HepG2 (cell line): ENCODE data around the gene AQP7. TPM values are rescaled to one million over a fixed set of nuclear protein-coding genes. Genes with fewer than 3 reads are reported as not detected.
"Not testable (repeated sequence)": the region's sequence is repeated elsewhere in the genome, so short reads cannot be mapped to it uniquely, and the experiment has no call there.

Experiments
- ATAC-seq: fragments of 200-7000 bp; cut with Tn5 transposase; 3 replicates; pipeline ENCODE4 v1.9.1; 2020; ENCODE audit warnings: mild to moderate bottlenecking, moderate library complexity
- BruUV-seq: library from RNA; stranded (reverse); fragments of 400-500 nt; replicated peaks from 2 replicates; lab custom pipeline; 2021; lab: Mats Ljungman, UMichigan
- CTCF ChIA-PET: fragments of 300-600 bp; formaldehyde crosslinking; extraction: SDS; loops from one replicate; lab custom pipeline; 2021; ENCODE audit warnings: low total read pairs, inconsistent platforms, low intra/inter-chr PET ratio; lab: Yijun Ruan, JAX
- POLR2A ChIA-PET: fragments of 350-600 bp; sonication (Branson Sonifier 250); formaldehyde crosslinking; loops from one replicate; lab custom pipeline; 2020; ENCODE audit warnings: antibody characterized with exemption, inconsistent platforms; lab: Yijun Ruan, JAX
- DNase-seq: peaks from one replicate; pipeline ENCODE4 v3.0.0-alpha.2; 2015; ENCODE audit warnings: low spot score
- FAIRE-seq: peaks from 3 replicates; lab custom pipeline; 2011; peaks lifted over from hg19 to GRCh38; lab: Jason Lieb, UNC
- H2AFZ ChIP-seq: one replicate; pipeline ENCODE4 v1.6.1; 2011; ENCODE audit warnings: low read length, inconsistent platforms
- H3K27ac ChIP-seq: fragments of 300-600 bp; 3 replicates; pipeline ENCODE4 v1.8.0; 2011; ENCODE audit warnings: mixed run types, mild to moderate bottlenecking, mixed read lengths, low read length, inconsistent platforms; ENCODE audit not compliant: insufficient read depth; ENCODE audit errors: extremely low read length
- H3K27me3 ChIP-seq, 2 experiments: fragments of 200-600 bp in 1 of 2; 2 replicates in 1 of 2; 3 replicates in 1 of 2; pipeline versions ENCODE4 v1.6.0 to v1.8.0; 2011; ENCODE audit warnings: low read length in 2 of 2, mild to moderate bottlenecking in 2 of 2, moderate library complexity in 2 of 2, inconsistent platforms in 1 of 2; ENCODE audit not compliant: insufficient read depth in 2 of 2, control insufficient read depth in 1 of 2
- H3K36me3 ChIP-seq, 2 experiments: fragments of 200-600 bp in 1 of 2; replicated peaks in 1 of 2; 2 replicates in 1 of 2; 3 replicates in 1 of 2; pipeline versions ENCODE4 v1.5.1 to v1.8.0; 2011; ENCODE audit warnings: low read length in 2 of 2, inconsistent platforms in 1 of 2; ENCODE audit not compliant: insufficient read depth in 2 of 2, control insufficient read depth in 1 of 2
- H3K4me1 ChIP-seq: 2 replicates; pipeline ENCODE4 v1.5.1; 2012; ENCODE audit warnings: low read length, inconsistent platforms; ENCODE audit not compliant: insufficient read depth
- H3K4me2 ChIP-seq: 2 replicates; pipeline ENCODE4 v1.6.0; 2011; ENCODE audit warnings: low read depth, low read length, inconsistent platforms
- H3K4me3 ChIP-seq, 3 experiments: fragments of 200-600 bp in 1 of 3; sonication (generic), shearing (Covaris generic) in 1 of 3; replicated peaks in 1 of 3; 2 replicates each; pipeline ENCODE4 v1.5.1; 2011 to 2016; ENCODE audit warnings: low read length in 3 of 3, inconsistent platforms in 2 of 3, low read depth in 2 of 3, mild to moderate bottlenecking in 2 of 3, control low read depth in 1 of 3, mixed read lengths in 1 of 3; ENCODE audit not compliant: insufficient read depth in 1 of 3
- H3K79me2 ChIP-seq: one replicate; pipeline ENCODE4 v1.6.1; 2011; ENCODE audit warnings: low read length, inconsistent platforms; ENCODE audit not compliant: insufficient read depth
- H3K9ac ChIP-seq: 2 replicates; pipeline ENCODE4 v1.6.0; 2011; ENCODE audit warnings: mild to moderate bottlenecking, low read depth, low read length, inconsistent platforms; ENCODE audit not compliant: insufficient read depth
- H3K9me3 ChIP-seq: 2 replicates; pipeline ENCODE4 v1.5.1; 2012; ENCODE audit warnings: mild to moderate bottlenecking, low read length
- H4K20me1 ChIP-seq: 2 replicates; pipeline ENCODE4 v1.6.0; 2011; ENCODE audit warnings: inconsistent platforms, mild to moderate bottlenecking, low read length, moderate library complexity; ENCODE audit not compliant: insufficient read depth
- WGBS: methylation state at CpG from one replicate; pipeline ENCODE4 v1.1.6; 2017; ENCODE audit warnings: low lambda C conversion rate; 5-methylcytosine and 5-hydroxymethylcytosine counted together
- in situ Hi-C: cut with HindIII; loops from 2 replicates; pipeline ENCODE4 v1.10.0; 2017; ENCODE audit warnings: low pct_unique_long_range_greater_than_20kb; ENCODE audit not compliant: extremely low pct_ligation_motif_present
- intact Hi-C: fragments of 100-400 bp; cut with micrococcal nuclease; formaldehyde crosslinking; loops from one replicate; pipeline ENCODE4 v1.10.0; 2022; ENCODE audit not compliant: unreplicated experiment
- polyA plus RNA-seq, 8 experiments: library from polyadenylated mRNA; depleted of rRNA in 3 of 8; stranded (reverse) in 7 of 8; unstranded in 1 of 8; fragments of >200 nt; fragmentation: Illumina TruSeq in 4 of 8; extraction: Trizol in 4 of 8; gene quantifications; 2 replicates each; pipeline versions ENCODE4 v1.2.1 to v1.2.3, GENCODE V29; 2011 to 2016; ENCODE audit warnings: low read depth in 4 of 8, missing spikeins in 1 of 8, mixed read lengths in 1 of 8; ENCODE audit not compliant: insufficient read depth in 1 of 8
- total RNA-seq, 5 experiments: library from RNA; depleted of rRNA; stranded (reverse); fragments of >200 nt; fragmentation: Illumina TruSeq; extraction: Trizol; gene quantifications; 2 replicates each; pipeline ENCODE4 v1.2.3, GENCODE V29; 2016; ENCODE audit warnings: low read depth in 1 of 5

The AQP7 gene
- total and polyA plus RNA-seq, 2 of the 13 experiments (the other 11 are each of a cell fraction or from before 2014, with no cell fraction given) = 1.9 to 2.1 TPM

DNA sequence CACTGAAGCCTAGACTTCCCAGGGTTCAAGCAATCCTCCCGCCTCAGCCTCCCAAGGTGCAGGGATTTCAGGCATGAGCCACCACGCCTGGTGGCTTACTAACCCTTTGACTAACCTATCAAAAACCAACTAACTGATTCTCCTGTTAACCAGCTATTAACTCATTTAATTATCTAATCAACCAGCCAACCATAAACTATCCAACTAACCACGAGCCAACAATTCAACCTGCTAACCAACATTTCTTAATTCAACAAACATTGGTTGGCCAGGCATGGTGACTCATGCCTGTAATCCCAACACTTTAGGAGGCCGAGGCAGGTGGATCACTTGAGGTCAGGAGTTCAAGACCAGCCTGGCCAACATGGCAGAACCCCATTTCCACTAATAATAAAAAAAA lies 3.3 kb downstream of the AQP7 start:
- BruUV-seq, H3K9me3 ChIP-seq, H3K27me3 ChIP-seq, H4K20me1 ChIP-seq, CTCF ChIA-PET, intact Hi-C loops, H3K9ac ChIP-seq, H3K27ac ChIP-seq, H3K36me3 ChIP-seq, FAIRE-seq, POLR2A ChIA-PET, in situ Hi-C loops, H2AFZ ChIP-seq, H3K4me3 ChIP-seq, ATAC-seq, H3K4me2 ChIP-seq, H3K79me2 ChIP-seq, DNase-seq: not testable (repeated sequence)
- peaks cover 33% of the 10 kb centered on the region for H3K4me1 ChIP-seq
- WGBS = 36% methylated on average over 4 of the region's 4 CpGs

GRCh38 chr9:33397801-33398200 lies 4.6 kb downstream of the AQP7 start:
- H3K9ac ChIP-seq, H2AFZ ChIP-seq, H3K4me3 ChIP-seq, H3K27me3 ChIP-seq, H3K79me2 ChIP-seq, H3K4me2 ChIP-seq, H3K36me3 ChIP-seq, H3K9me3 ChIP-seq, POLR2A ChIA-PET, H3K27ac ChIP-seq, ATAC-seq, DNase-seq, BruUV-seq, CTCF ChIA-PET, in situ Hi-C loops, H4K20me1 ChIP-seq, intact Hi-C loops, FAIRE-seq: not testable (repeated sequence)
- 0% methylated on average over 3 of the region's 4 CpGs for WGBS
- peaks cover 38% of the 10 kb centered on the region for H3K4me1 ChIP-seq
